Trophoblast cell (in vitro differentiated cells and primary cell): ENCODE measurements around the gene TECR.

ENCODE experiments used
- DNase-seq, 2 donors: peaks; one replicate each; pipeline ENCODE4 v3.0.0-alpha.2; 2016
- H2AFZ ChIP-seq: 2 replicates; pipeline ENCODE4 v1.6.1; 2013; ENCODE audit warnings: low read length, moderate library complexity, mild to moderate bottlenecking; ENCODE audit not compliant: insufficient read depth, poor library complexity
- H2AK5ac ChIP-seq: 2 replicates; pipeline ENCODE4 v1.6.1; 2013; ENCODE audit warnings: mild to moderate bottlenecking, low read length
- H2BK120ac ChIP-seq: 2 replicates; pipeline ENCODE4 v1.6.1; 2013; ENCODE audit warnings: low read length, mild to moderate bottlenecking, moderate library complexity; ENCODE audit not compliant: insufficient read depth, poor library complexity
- H2BK12ac ChIP-seq: 2 replicates; pipeline ENCODE4 v1.6.1; 2013; ENCODE audit warnings: mild to moderate bottlenecking, low read length, moderate library complexity
- H2BK5ac ChIP-seq: 2 replicates; pipeline ENCODE4 v1.6.1; 2013; ENCODE audit warnings: low read length, low read depth, moderate library complexity, mild to moderate bottlenecking; ENCODE audit not compliant: poor library complexity
- H3K14ac ChIP-seq: 2 replicates; pipeline ENCODE4 v1.6.1; 2013; ENCODE audit warnings: mild to moderate bottlenecking, low read length
- H3K18ac ChIP-seq: 2 replicates; pipeline ENCODE4 v1.6.1; 2013; ENCODE audit warnings: mild to moderate bottlenecking, low read length
- H3K23ac ChIP-seq: 2 replicates; pipeline ENCODE4 v1.6.1; 2013; ENCODE audit warnings: low read length
- H3K27ac ChIP-seq: 2 replicates; pipeline ENCODE4 v1.5.1; 2013; ENCODE audit warnings: low read depth, mild to moderate bottlenecking, inconsistent platforms, low read length, moderate library complexity
- H3K27me3 ChIP-seq: 2 replicates; pipeline ENCODE4 v1.6.1; 2013; ENCODE audit warnings: inconsistent platforms, mild to moderate bottlenecking, low read length, moderate library complexity; ENCODE audit not compliant: insufficient read depth
- H3K36me3 ChIP-seq, 2 experiments: 1 replicate in 1 of 2; 2 replicates in 1 of 2; pipeline ENCODE4 v1.6.1; 2013; ENCODE audit warnings: low read length in 2 of 2, mild to moderate bottlenecking in 2 of 2, moderate library complexity in 1 of 2; ENCODE audit not compliant: insufficient read depth in 2 of 2, control insufficient read depth in 1 of 2
- H3K4ac ChIP-seq: 2 replicates; pipeline ENCODE4 v1.6.1; 2013; ENCODE audit warnings: low read depth, mild to moderate bottlenecking, low read length, moderate library complexity
- H3K4me1 ChIP-seq, 2 experiments: 1 replicate in 1 of 2; 2 replicates in 1 of 2; pipeline ENCODE4 v1.6.1; 2013; ENCODE audit warnings: low read length in 2 of 2, mild to moderate bottlenecking in 2 of 2, moderate library complexity in 1 of 2; ENCODE audit not compliant: insufficient read depth in 2 of 2, control insufficient read depth in 1 of 2
- H3K4me2 ChIP-seq: 2 replicates; pipeline ENCODE4 v1.6.1; 2013; ENCODE audit warnings: inconsistent platforms, mild to moderate bottlenecking, low read length, moderate library complexity
- H3K4me3 ChIP-seq: 2 replicates; pipeline ENCODE4 v1.5.1; 2013; ENCODE audit warnings: mild to moderate bottlenecking, low read depth, low read length, inconsistent platforms
- H3K79me1 ChIP-seq: one replicate; pipeline ENCODE4 v1.6.1; 2013; ENCODE audit warnings: low read length
- H3K79me2 ChIP-seq: 2 replicates; pipeline ENCODE4 v1.6.1; 2013; ENCODE audit warnings: low read length, mild to moderate bottlenecking; ENCODE audit not compliant: control insufficient read depth, insufficient read depth, poor library complexity
- H3K9ac ChIP-seq: 2 replicates; pipeline ENCODE4 v1.6.1; 2013; ENCODE audit warnings: mild to moderate bottlenecking, low read length
- H3K9me3 ChIP-seq: 2 replicates; pipeline ENCODE4 v1.6.1; 2013; ENCODE audit warnings: low read depth, mild to moderate bottlenecking, control low read depth, inconsistent platforms, low read length; ENCODE audit not compliant: insufficient read depth
- H4K12ac ChIP-seq: 2 replicates; pipeline ENCODE4 v1.6.1; 2013; ENCODE audit warnings: low read depth, mild to moderate bottlenecking, low read length, moderate library complexity
- H4K8ac ChIP-seq: 2 replicates; pipeline ENCODE4 v1.6.1; 2013; ENCODE audit warnings: low read depth, mild to moderate bottlenecking, low read length, moderate library complexity
- H4K91ac ChIP-seq: one replicate; pipeline ENCODE4 v1.6.1; 2013; ENCODE audit warnings: low read depth, mild to moderate bottlenecking, low read length, moderate library complexity
- WGBS: extraction: QIAGEN DNeasy Blood & Tissue Kit; methylation state at CpG from one replicate; pipeline ENCODE4 v1.1.7; 2013; ENCODE audit warnings: missing lambda C conversion rate; ENCODE audit not compliant: insufficient read length, insufficient coverage; ENCODE audit errors: extremely low coverage; 5-methylcytosine and 5-hydroxymethylcytosine counted together

TECR gene

GRCh38 chr19:14560776-14561108, 31.3 kb downstream of the TECR start:
- H3K4ac ChIP-seq: no peak overlapping the region
- no peak overlapping the region for H2BK12ac ChIP-seq
- no peak overlapping the region for H2AFZ ChIP-seq
- no peak overlapping the region for H3K14ac ChIP-seq
- peaks cover 17 to 22% of the 10 kb centered on the region in 2 experiments for H3K36me3 ChIP-seq
- H4K8ac ChIP-seq: no peak overlapping the region
- no peak overlapping the region for H3K27ac ChIP-seq
- peaks cover 4% of the 10 kb centered on the region for H3K79me2 ChIP-seq
- no peak overlapping the region for H4K91ac ChIP-seq
- no peak overlapping the region for H4K12ac ChIP-seq
- H3K4me3 ChIP-seq: no peak overlapping the region
- H3K4me2 ChIP-seq: no peak overlapping the region
- no peak overlapping the region for H2AK5ac ChIP-seq
- H2BK120ac ChIP-seq: no peak overlapping the region
- H3K9ac ChIP-seq: no peak overlapping the region
- H3K4me1 ChIP-seq: peaks cover 12 to 13% of the 10 kb centered on the region in 2 experiments
- no peak overlapping the region for H3K23ac ChIP-seq
- no CpG with 5 or more reads among the region's 6 CpGs for WGBS
- H2BK5ac ChIP-seq: no peak overlapping the region
- no peak overlapping the region for H3K18ac ChIP-seq
- H3K79me1 ChIP-seq: no peaks in the 10 kb centered on the region
- no peak for DNase-seq
- H3K27me3 ChIP-seq: no peaks in the 10 kb centered on the region
- no peaks in the 10 kb centered on the region for H3K9me3 ChIP-seq

- peaks cover 9 to 12% of the 10 kb centered on the region in 2 experiments for H3K4me1 ChIP-seq
- H4K8ac ChIP-seq: peak overlapping the region; percentile 62
- no peak overlapping the region for H3K23ac ChIP-seq
- no peak overlapping the region for H3K4ac ChIP-seq
- no peak overlapping the region for H4K12ac ChIP-seq
- WGBS: no CpG with 5 or more reads among the region's 8 CpGs
- no peaks in the 10 kb centered on the region for H3K27me3 ChIP-seq
- H3K4me3 ChIP-seq: no peak overlapping the region
- H3K36me3 ChIP-seq: peaks cover 22 to 27% of the 10 kb centered on the region in 2 experiments
- H4K91ac ChIP-seq: peak overlapping the region; percentile 50
- H3K18ac ChIP-seq: no peak overlapping the region
- H3K79me2 ChIP-seq: peaks cover 4% of the 10 kb centered on the region
- no peak overlapping the region for H2BK12ac ChIP-seq
- H3K27ac ChIP-seq: no peak overlapping the region
- no peak overlapping the region for H2BK120ac ChIP-seq
- H2AFZ ChIP-seq: no peak overlapping the region
- H3K9me3 ChIP-seq: no peaks in the 10 kb centered on the region
- H3K4me2 ChIP-seq: peak overlapping the region; percentile 7
- no peaks in the 10 kb centered on the region for H3K79me1 ChIP-seq
- H3K14ac ChIP-seq: no peak overlapping the region
- H2BK5ac ChIP-seq: peak overlapping the region; percentile 56
- no peak for DNase-seq
- peak overlapping the region; percentile 9 for H3K9ac ChIP-seq
- no peak overlapping the region for H2AK5ac ChIP-seq
Observed at GRCh38 chr19:14561249-14561648, 31.9 kb downstream of the TECR start.

DNA sequence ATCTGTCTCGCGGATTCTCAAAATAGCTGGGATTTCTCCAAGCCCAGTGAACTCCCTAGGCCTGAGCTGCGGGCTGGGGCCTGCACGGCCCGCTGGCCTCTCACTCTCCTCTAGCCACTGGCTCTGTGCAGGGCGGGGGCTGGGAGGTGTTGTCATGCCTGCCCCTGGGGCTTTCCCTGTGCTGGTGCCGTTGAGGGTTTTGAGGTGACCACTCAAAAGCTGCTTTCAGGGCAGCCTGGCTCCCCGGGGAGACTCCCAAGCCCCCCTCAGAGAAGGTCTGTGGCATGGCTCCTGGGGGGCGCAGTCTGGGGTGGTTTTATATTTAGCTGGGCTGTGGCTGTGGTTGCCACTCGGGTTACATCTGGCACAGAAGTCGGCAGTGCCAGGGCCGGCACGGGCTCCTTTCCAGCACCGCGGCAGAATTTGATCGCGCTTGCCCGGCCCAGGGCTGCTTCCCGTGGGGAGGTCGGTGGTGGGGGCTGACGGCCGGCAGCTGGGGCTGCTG, 32.5 kb downstream of the TECR start:
- Histone ChIP-seq H2BK120ac (no peak overlapping the region), H3K18ac (peak overlapping the region; percentile 63), H2AFZ (no peak overlapping the region), H3K4ac (no peak overlapping the region), H4K8ac (peak overlapping the region; percentile 34), H4K12ac (no peak overlapping the region), H2AK5ac (no peak overlapping the region), H3K4me1 (peaks cover 8 to 9% of the 10 kb centered on the region in 2 experiments), H3K4me2 (no peak overlapping the region), H3K9me3 (no peaks in the 10 kb centered on the region), H3K27me3 (no peaks in the 10 kb centered on the region), H3K79me2 (peaks cover 3% of the 10 kb centered on the region), H3K14ac (no peak overlapping the region), H2BK5ac (no peak overlapping the region), H3K9ac (no peak overlapping the region), H2BK12ac (no peak overlapping the region), H3K23ac (no peak overlapping the region), H3K36me3 (peaks cover 23 to 31% of the 10 kb centered on the region in 2 experiments), H4K91ac (peak overlapping the region; percentile 41), H3K27ac (no peak overlapping the region), H3K79me1 (no peaks in the 10 kb centered on the region), H3K4me3 (no peak overlapping the region)
- no CpG with 5 or more reads among the region's 22 CpGs for WGBS
- DNase-seq: peak; percentile 76 to 82

DNA sequence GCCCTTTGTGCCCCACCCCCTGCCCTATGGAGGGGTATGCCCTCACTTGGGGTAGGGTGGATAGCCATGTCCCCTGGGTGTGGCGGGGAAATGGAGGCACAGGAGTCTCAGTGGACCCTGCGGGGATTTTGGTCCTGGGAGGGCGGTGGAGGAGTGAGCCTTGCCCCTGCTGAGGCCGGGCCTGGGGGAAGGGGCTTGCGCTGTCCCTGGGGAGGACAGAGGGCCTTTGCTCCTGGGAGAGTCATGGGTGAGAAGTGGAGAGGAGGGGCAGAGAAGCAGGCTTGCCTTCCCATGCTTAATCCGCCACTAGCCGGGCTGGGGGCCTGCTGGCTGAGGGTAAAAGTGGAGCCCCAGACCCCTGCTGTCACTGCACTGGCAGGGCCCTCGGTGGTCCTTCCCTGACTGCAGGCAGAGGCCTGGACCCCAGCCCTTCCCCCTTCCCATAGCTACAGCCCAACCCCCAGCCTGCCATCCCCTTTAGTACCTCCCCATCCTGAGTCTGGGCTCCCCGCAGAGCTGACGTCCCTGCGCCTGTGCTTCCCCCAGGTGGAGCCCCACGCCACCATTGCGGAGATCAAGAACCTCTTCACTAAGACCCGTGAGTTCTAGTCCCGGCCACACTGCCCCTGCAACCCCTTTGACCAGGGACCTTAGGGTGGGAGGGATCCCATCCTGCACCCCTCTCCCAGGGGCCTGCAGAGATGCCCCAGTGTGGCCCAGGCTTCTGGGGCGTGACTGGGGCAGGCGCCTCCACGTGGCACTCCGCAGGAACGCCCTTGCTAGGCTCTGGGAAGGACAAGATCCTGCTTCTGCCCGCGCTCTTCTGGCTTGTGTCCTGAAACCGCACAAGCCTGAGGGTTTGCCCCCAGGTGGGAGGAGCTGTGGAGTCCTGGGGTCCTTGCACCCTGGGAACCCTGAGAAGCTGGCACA, 33.5 kb downstream of the TECR start:
- H2BK12ac ChIP-seq: no peak overlapping the region
- no peak overlapping the region for H4K8ac ChIP-seq
- no peak overlapping the region for H3K4me2 ChIP-seq
- H2BK120ac ChIP-seq: no peak overlapping the region
- H3K18ac ChIP-seq: peak overlapping the region; percentile 2
- peaks cover 8 to 9% of the 10 kb centered on the region in 2 experiments for H3K4me1 ChIP-seq
- no peaks in the 10 kb centered on the region for H3K27me3 ChIP-seq
- H3K9me3 ChIP-seq: no peaks in the 10 kb centered on the region
- H2BK5ac ChIP-seq: no peak overlapping the region
- no peaks in the 10 kb centered on the region for H3K79me1 ChIP-seq
- H4K12ac ChIP-seq: no peak overlapping the region
- WGBS: no CpG with 5 or more reads among the region's 23 CpGs
- no peak overlapping the region for H3K9ac ChIP-seq
- no peak overlapping the region for H3K4ac ChIP-seq
- no peak overlapping the region for H4K91ac ChIP-seq
- H2AFZ ChIP-seq: no peak overlapping the region
- no peak for DNase-seq
- peaks cover 3% of the 10 kb centered on the region for H3K79me2 ChIP-seq
- H3K23ac ChIP-seq: no peak overlapping the region
- H2AK5ac ChIP-seq: no peak overlapping the region
- no peak overlapping the region for H3K14ac ChIP-seq
- H3K36me3 ChIP-seq: peaks cover 28 to 41% of the 10 kb centered on the region in 2 experiments
- H3K27ac ChIP-seq: no peak overlapping the region
- no peak overlapping the region for H3K4me3 ChIP-seq
